Activated T-helper 9 cell treated with anti-CD3 and anti-CD28 coated beads, Interleukin-2, amount 50 U/mL, for 16 hours (primary cell): ENCODE results near the gene FARSB.

Source experiments
- DNase-seq: peaks from one replicate; pipeline ENCODE4 v3.0.0-alpha.2; 2020; ENCODE audit warnings: low read depth

FARSB gene

GRCh38 chr2:222548992-222549391 is 106.9 kb downstream of the FARSB start:
- no peak for DNase-seq

GRCh38 chr2:222547083-222547482 is 108.8 kb downstream of the FARSB start:
- DNase-seq = no peak

- no peak for DNase-seq
Observed at GRCh38 chr2:222545823-222546795, 109.8 kb downstream of the FARSB start.

- DNase-seq = no peak
Observed at GRCh38 chr2:222544661-222545060, 111.2 kb downstream of the FARSB start.

GRCh38 chr2:222538535-222538934 is 117.4 kb downstream of the FARSB start:
- DNase-seq = no peak

GRCh38 chr2:222535477-222535876 is 120.4 kb downstream of the FARSB start:
- DNase-seq = no peak

- DNase-seq = no peak
Observed at GRCh38 chr2:222532315-222532714, 123.6 kb downstream of the FARSB start.

- no peak for DNase-seq
Observed at GRCh38 chr2:222526480-222527277, 129.2 kb downstream of the FARSB start.

GRCh38 chr2:222525811-222526210 is 130.1 kb downstream of the FARSB start:
- no peak for DNase-seq

GRCh38 chr2:222523783-222524544 is 131.9 kb downstream of the FARSB start:
- no peak for DNase-seq

- no peak for DNase-seq
Observed at GRCh38 chr2:222522082-222522481, 133.8 kb downstream of the FARSB start.

GRCh38 chr2:222521099-222521498 is 134.8 kb downstream of the FARSB start:
- DNase-seq = no peak
